ENCODE results near the gene BRPF3. TPM values are rescaled to one million over a fixed set of nuclear protein-coding genes. Genes with fewer than 3 reads are reported as not detected.

The BRPF3 gene
- total RNA-seq, 1 experiment from 2014 or later, result 8.7 TPM

GRCh38 chr6:36229223-36229622 lies 32.7 kb downstream of the BRPF3 start:
- no peak for DNase-seq (ENCODE audit: low read depth)

DNA sequence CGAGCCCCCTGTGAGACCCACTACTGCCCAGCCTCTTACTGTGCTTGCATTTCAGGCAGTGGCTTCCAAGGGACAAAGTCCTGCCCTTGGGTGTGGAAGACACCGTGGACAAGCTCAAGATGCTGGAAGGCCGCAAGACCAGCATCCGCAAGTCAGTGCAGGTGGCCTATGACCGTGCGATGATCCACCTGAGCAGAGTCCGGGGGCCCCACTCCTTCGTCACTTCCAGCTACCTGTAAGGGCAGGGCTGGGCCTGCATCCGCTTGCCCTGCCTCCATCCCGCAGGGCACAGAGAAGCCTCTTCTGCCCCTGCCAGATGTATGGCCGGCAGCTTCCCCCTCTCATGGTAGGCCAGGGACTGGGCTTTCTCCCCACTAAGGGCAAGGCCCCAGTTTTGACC lies 33.8 kb downstream of the BRPF3 start:
- DNase-seq (ENCODE audit: low read depth), result no peak

- no peak for DNase-seq (ENCODE audit: low read depth)
Measured at GRCh38 chr6:36232172-36232571, 35.6 kb downstream of the BRPF3 start.

DNA sequence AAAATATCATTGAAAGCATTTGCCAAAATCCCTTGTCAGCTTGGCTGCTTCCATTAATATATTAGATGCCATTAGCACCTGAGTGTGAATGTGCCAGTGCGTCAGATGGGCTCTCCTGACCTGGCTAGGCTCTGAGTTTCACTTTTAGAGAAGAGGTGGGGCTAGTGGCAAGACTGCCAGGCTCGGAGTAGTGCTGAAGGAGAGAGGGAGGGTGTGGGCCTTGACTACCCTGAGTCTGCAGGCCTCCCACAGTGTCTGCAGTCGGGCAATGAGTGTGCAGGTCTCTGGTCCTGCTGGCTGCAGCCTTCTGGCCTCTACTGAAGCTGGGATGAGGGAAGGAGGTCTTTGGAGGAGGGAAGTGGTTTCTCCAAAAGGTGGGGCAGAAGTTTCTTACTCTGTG lies 38.8 kb downstream of the BRPF3 start:
- DNase-seq (ENCODE audit: low read depth), result no peak

GRCh38 chr6:36235862-36236261 lies 39.3 kb downstream of the BRPF3 start:
- DNase-seq (ENCODE audit: low read depth), result no peak

DNA sequence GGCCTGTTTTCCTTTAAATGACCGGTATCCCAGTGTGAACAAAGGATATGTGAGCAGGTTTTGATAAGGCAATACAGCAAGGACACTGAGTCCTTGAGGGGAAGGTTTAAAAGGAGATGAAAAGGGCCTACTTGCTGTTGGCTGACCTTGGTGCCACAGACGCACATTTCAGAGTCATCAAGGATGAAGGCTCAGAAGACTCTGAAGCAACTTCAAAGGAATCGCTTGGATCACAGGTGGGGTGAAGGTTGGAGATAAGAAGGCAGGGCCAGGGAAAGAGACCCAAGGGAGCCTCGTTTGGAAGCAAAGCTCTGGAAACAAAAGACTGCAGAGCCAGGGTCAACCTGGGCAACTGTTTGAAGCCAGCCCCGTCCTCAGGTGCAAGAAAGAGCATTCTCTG lies 43.2 kb downstream of the BRPF3 start:
- no peak for DNase-seq (ENCODE audit: low read depth)

- peak; percentile 35 for DNase-seq (ENCODE audit: low read depth)
Measured at GRCh38 chr6:36241728-36242127, 45.2 kb downstream of the BRPF3 start.

DNA sequence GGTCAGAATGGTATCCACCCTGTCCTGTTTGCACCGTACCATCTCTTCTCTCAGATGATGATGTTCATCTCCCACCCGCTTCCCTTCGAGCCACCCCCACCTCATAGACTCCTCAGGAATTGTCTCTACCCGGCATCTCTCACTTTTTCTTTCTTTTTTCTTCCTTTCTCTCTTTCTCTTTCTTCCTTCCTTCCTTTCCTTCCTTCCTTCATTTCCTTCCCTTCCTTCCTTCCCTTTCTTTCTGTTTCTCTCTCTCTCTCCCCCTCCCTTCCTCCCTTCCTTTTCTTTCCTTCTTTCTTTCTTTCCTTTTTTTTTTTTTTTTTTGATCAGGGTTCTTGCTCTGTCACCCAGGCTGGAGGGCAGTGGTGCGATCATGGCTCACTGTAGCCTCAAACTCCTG lies 45.6 kb downstream of the BRPF3 start:
- no peak for DNase-seq (ENCODE audit: low read depth)

GRCh38 chr6:36242626-36243025 lies 46.1 kb downstream of the BRPF3 start:
- no peak for DNase-seq (ENCODE audit: low read depth)

DNA sequence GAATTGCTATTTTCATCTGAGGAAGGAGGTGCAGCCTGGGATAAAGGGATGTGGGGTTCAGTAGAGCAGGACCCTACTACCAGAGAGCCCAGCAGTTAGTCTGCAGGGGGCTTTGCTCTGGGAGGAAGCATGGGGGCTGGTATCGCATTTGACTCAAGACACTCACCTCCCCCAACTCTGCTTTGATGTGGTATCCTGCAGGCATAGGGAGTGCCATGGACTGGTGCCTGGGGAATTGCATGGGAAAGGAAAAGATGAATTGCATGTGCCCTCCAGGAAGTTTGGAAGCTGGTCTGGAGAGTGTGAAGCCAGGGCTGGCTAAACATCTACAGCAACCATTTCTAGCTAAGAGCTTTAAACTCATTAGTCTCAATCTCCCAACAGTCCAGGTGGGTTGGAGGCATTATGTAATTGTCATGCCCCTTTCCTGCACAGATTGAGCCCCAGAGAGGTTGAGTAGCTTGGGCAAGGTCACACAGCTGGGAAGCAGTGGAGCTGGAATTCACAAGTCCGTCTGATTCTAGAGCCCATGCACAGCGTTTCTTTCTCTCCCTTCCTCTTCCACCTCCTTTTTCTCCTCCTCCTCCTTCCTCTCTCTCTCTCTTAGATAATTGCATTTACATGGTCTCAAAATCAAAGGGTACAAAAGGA lies 47.1 kb downstream of the BRPF3 start:
- no peak for DNase-seq (ENCODE audit: low read depth)

- no peak for DNase-seq (ENCODE audit: low read depth)
Measured at GRCh38 chr6:36244641-36245280, 48.2 kb downstream of the BRPF3 start.

DNA sequence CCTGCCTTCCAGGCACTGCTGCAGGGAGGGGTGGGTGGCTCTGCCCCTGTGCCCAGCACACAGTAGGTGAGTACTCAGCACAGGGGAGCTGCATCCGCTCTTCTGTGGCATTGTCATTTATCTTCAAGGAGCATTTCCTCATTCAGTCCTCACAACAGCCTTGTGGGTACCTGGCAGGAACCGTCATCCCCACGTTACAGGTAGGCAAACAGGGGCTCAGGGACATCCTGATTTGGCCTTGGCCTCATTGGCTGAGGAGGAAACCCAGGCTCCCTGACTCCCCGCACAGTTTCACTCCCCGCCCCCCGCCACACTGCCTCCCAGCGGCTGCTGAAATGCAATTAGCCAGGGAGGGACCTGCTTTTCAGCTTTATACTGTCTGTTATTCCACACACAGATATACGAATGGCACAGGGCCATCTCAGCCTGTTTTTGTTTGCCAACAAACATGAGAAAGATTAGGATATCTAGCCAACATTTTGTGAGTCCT lies 49.1 kb downstream of the BRPF3 start:
- no peak for DNase-seq (ENCODE audit: low read depth)

- DNase-seq (ENCODE audit: low read depth), result no peak
Measured at GRCh38 chr6:36246506-36247268, 50.1 kb downstream of the BRPF3 start.

DNA sequence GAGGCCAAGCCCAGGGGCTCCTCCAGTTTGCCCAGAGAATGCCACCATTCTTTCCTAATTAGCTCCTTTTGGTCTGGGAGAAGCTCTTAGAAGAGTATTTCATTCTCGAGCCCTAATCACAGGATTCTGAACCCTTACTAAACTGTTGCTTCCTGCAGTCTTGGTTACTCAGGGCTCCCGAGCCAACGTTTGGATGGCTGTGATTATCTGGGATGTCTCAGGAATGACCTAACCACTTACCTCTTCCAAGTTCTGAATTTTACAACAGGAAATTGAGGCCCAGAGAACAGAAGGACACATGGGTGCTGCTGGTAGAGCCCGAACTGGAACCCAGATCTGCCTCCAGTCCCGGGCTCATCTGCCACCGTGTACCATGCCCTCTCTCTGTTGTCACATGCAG lies 51.1 kb downstream of the BRPF3 start:
- no peak for DNase-seq (ENCODE audit: low read depth)

GRCh38 chr6:36248980-36249379 lies 52.4 kb downstream of the BRPF3 start:
- no peak for DNase-seq (ENCODE audit: low read depth)

DNA sequence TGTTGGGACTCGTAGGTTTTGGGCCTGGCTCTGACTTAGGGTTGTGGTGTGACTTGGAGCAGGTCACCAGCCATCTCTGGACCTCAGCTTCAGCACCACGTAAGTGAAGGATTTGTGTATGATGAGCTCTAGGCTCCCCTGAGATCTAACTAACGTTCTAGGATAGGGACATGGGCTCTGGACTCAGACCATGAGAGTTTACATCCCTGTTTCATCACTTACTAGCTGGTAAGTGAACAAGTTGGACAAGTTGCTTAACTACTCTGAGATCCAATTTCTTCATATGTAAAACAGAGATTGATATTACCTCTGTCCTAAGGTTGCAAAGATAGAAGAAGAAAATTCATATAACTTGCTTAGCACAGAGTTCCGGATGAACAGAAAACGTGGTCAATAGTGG lies 53.0 kb downstream of the BRPF3 start:
- DNase-seq (ENCODE audit: low read depth), result no peak

- no peak for DNase-seq (ENCODE audit: low read depth)
Measured at GRCh38 chr6:36252005-36252404, 55.5 kb downstream of the BRPF3 start.

DNA sequence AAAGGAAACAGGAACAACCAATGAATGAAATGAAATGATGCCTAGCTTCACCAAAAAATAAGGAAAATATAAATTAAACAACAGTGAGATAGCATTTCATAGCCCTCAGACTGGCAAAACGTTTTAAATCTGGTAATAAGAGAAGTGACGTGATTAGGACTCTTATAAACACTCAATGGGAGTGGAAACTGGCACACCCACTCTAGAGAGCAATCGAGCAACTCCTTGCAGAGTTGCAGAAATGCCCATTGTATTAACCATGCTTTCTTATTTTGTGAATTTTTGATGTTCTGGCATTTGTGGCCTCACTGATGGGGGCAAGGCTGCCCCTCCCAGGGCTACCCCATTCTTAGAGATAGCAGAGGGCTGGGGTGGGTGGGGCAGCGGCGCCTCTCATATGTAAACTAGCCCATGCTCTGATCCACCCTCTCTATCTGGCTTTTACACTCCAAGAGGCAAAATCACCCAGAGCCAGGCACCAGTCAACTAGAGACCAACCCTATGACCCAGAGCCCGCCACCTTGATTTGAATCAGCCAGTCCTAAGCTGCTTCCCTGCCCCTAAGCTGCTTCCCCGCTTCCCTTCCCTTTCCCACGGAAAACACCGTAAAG lies 67.0 kb downstream of the BRPF3 start:
- no peak for DNase-seq (ENCODE audit: low read depth)

DNA sequence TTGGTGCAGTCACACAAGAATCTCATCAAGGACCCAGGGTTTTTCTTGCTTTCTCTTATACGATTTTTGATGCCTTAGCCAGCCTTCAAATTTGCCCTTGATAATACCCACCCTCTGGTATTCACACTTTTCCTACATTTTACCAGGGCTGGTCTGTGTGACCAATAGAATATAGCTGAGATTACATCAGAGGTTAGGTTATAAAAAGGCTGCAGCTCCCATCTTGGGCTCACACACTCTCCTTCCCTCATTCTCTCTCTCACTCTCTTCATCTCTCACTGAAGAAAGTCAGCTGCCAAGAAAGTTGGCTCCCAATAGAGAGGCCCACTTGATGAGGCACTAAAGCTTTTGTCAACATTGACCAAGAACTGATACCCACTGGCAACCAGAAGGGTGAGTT lies 69.2 kb downstream of the BRPF3 start:
- no peak for DNase-seq (ENCODE audit: low read depth)

- peak; percentile 40 for DNase-seq (ENCODE audit: low read depth)
Measured at GRCh38 chr6:36266913-36267644, 70.5 kb downstream of the BRPF3 start.

- DNase-seq (ENCODE audit: low read depth), result peak; percentile 63
Measured at GRCh38 chr6:36267731-36268477, 71.4 kb downstream of the BRPF3 start.

All from RPMI7951 (cell line).